Neural cell (in vitro differentiated cells): ENCODE data around the gene DOCK2.

Source experiments
- EZH2 ChIP-seq: fragments of 200-600, 300-800 bp; shearing (Covaris generic), sonication (generic); IDR thresholded peaks from 2 replicates; pipeline ENCODE4 v1.6.1; 2014; ENCODE audit warnings: antibody characterized with exemption, low read length, borderline replicate concordance, mild to moderate bottlenecking; ENCODE audit not compliant: insufficient read depth, poor library complexity, severe bottlenecking
- TF ChIP-seq, protein P1 (sequence below): fragments of 450-650 bp; IDR thresholded peaks from 2 replicates; pipeline ENCODE4 v1.5.1; 2014; ENCODE audit warnings: antibody characterized with exemption, mild to moderate bottlenecking, moderate library complexity; ENCODE audit not compliant: poor library complexity, severe bottlenecking

DNA sequence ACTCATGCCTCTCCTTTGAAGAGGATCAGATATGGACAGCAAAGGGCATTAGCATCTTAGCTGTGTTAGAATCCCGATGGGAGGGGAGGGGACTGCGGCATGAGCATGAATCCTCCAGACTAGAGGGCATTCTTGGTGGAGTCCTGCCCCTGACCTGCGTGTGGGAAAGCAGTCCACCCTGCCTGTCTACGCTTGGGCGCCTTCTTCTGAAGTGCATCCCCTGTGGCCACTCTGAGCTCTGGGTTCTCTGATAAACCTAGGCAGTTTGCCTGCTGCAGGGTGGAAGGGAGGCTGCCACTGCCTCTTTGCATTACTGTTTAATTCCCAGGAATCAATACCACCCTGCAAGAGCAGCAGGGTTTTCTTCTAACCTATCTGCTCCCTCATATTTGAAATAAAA, 173.9 kb downstream of the DOCK2 start:
- TF ChIP-seq, protein P1, sequence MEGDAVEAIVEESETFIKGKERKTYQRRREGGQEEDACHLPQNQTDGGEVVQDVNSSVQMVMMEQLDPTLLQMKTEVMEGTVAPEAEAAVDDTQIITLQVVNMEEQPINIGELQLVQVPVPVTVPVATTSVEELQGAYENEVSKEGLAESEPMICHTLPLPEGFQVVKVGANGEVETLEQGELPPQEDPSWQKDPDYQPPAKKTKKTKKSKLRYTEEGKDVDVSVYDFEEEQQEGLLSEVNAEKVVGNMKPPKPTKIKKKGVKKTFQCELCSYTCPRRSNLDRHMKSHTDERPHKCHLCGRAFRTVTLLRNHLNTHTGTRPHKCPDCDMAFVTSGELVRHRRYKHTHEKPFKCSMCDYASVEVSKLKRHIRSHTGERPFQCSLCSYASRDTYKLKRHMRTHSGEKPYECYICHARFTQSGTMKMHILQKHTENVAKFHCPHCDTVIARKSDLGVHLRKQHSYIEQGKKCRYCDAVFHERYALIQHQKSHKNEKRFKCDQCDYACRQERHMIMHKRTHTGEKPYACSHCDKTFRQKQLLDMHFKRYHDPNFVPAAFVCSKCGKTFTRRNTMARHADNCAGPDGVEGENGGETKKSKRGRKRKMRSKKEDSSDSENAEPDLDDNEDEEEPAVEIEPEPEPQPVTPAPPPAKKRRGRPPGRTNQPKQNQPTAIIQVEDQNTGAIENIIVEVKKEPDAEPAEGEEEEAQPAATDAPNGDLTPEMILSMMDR, result no peak
- TF ChIP-seq EZH2, result no peak
